ENCODE data around the gene PTER.
A peak's percentile ranks its signal among the peaks of the same experiment; 100 is the strongest.

The PTER gene

GRCh38 chr10:16470747-16471146 lies 33.9 kb downstream of the PTER start:
- no peak for FAIRE-seq
- DNase-seq (ENCODE audit: low spot score), result no peak

GRCh38 chr10:16472828-16473227 lies 36.0 kb downstream of the PTER start:
- FAIRE-seq (no peak), DNase-seq (ENCODE audit: low spot score) (no peak)

DNA sequence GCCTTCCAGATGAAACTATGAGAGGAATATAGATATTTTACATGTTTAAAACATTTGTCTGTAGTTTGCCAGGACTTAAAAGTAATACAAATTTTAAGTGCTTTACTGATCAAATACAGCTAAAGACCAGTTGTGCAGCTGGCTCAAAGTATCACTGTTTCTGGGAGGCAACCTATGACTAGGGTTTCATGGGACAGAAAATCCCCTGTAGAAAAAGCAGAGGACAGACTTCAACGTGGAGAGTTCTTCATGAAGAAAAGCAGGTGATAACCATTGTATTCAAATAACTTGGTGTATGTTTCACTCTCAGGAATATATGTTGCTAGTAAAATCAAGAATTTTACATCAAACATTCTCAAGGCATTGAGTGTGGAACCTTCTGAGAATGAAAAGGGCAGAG lies 40.9 kb downstream of the PTER start:
- DNase-seq (ENCODE audit: low spot score), result no peak
- FAIRE-seq, result no peak

DNA sequence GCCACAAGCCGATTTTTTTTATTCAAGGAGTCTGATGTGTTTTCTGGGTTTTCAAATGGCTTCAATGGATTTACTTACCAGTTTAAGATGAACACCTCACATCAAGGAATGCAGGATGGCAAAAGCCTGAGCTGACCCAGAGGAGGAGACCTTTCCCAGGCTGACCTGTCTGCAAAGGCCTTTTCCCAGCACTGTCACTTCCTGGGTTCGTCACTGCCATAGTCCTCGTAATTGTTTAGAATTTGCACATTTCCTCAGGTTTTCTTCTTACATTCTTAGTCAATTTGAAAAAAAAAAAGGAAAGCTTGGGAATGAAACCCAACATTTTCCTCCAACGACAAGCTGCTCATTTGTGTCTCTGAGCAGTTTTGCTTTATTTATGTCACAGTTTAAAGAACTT lies 42.0 kb downstream of the PTER start:
- DNase-seq (ENCODE audit: low spot score), result no peak

GRCh38 chr10:16481052-16481728 lies 44.4 kb downstream of the PTER start:
- no peak for DNase-seq (ENCODE audit: low spot score)
- no peak for FAIRE-seq

More for the DNA sequence above, 42.0 kb downstream of the PTER start:
- no peak for FAIRE-seq

GRCh38 chr10:16483241-16483917 lies 46.6 kb downstream of the PTER start:
- no peak for FAIRE-seq
- no peak for DNase-seq (ENCODE audit: low spot score)

DNA sequence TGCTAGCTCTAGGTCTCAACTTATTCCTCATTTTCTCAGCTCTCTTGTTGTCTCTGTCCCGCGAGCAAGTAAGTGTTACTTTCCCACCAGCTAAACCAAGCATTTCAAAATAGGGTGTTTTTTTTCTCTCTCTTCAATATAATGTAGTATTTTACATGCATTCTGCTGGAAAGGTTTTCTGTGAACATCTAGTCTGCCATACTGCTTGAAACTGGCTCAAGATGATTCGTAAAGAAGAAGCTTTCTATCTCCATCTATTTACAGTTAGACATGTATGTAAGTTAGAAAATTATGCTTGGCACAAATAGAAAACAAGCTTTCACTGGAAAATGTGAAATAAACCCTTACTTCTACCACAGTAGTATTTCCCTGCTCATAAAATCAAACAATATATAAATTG lies 53.7 kb downstream of the PTER start:
- DNase-seq (ENCODE audit: low spot score) (no peak), FAIRE-seq (no peak)

- FAIRE-seq (no peak), DNase-seq (ENCODE audit: low spot score) (no peak)
These were observed 55.1 kb downstream of the PTER start for GRCh38 chr10:16491933-16492332.

GRCh38 chr10:16493884-16494536 lies 57.2 kb downstream of the PTER start:
- DNase-seq (ENCODE audit: low spot score), result no peak
- no peak for FAIRE-seq

GRCh38 chr10:16497911-16498310 lies 61.1 kb downstream of the PTER start:
- FAIRE-seq, result no peak

GRCh38 chr10:16505161-16505560 lies 68.4 kb downstream of the PTER start:
- FAIRE-seq (no peak), DNase-seq (ENCODE audit: low spot score) (no peak)

More at GRCh38 chr10:16497911-16498310, 61.1 kb downstream of the PTER start:
- no peak for DNase-seq (ENCODE audit: low spot score)

GRCh38 chr10:16509996-16510395 lies 73.2 kb downstream of the PTER start:
- DNase-seq (ENCODE audit: low spot score), result peak; percentile 33

DNA sequence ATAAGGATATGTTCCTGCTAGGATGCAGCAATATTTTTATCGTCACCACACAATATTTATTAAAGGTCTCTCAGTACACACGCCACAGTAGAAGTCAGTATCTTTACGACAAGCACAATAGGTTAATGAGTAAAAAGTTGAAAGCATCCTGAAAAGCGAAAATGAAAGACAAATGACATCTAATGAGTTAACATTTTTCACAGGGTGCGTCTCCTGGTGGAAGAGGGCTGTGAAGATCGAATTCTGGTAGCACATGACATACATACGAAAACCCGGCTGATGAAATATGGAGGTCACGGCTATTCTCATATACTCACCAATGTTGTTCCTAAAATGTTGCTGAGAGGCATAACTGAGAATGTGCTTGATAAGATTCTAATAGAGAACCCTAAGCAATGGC lies 74.0 kb downstream of the PTER start:
- DNase-seq (ENCODE audit: low spot score) (no peak), FAIRE-seq (no peak)

More at GRCh38 chr10:16509996-16510395, 73.2 kb downstream of the PTER start:
- FAIRE-seq, result no peak

DNA sequence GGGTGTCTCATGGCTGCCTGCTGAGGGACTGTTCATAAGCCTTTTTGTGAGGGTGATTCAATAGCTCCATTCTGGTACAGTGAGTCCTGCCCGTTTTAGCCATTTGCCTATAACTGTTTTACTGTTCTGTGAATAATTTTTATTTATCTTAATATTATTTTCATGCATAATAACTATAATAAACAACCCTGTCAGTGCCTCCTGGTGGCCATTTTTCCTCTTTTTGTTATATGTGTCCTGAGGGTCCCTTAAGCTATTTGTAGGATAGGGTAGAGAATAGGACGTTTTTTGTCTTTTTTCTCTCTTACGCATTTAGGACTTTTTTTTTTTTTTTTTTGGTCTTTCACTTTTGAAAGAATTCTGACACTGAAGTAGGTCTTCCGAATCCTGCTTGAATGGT lies 82.0 kb downstream of the PTER start:
- DNase-seq (ENCODE audit: low spot score) (no peak), FAIRE-seq (no peak)

DNA sequence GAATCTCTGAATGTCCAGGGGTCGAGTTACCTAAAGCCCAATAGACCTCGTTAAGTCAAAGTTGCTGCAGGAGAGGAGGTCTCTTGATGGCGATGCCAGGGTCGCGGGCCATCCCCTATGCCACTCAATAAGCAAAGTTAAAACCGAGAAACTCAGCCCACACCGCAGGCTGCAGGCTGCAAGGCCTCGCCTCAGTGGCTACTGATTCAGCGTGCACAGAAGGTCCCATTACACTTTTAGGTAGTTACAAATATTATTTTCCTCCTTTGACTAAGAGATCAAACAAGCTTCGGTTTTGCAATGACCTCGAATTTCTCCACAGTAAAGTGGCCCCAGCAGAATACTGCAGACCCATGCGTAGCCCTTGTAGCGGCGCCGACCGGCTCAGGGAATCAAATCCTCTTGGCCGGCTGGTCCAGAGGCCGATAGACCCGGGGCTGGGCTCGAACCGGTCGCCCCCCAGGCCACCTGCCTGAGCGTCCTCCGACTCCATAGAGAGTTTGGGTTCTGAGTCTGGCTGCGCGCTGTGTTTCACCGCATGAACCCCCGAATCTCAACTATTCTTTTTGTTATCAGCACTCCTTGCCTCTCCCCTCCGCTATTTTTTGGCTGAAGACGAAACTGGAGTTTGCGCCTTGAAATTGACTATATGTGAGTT lies 82.6 kb downstream of the PTER start:
- DNase-seq (ENCODE audit: low spot score) (no peak), FAIRE-seq (no peak)

DNA sequence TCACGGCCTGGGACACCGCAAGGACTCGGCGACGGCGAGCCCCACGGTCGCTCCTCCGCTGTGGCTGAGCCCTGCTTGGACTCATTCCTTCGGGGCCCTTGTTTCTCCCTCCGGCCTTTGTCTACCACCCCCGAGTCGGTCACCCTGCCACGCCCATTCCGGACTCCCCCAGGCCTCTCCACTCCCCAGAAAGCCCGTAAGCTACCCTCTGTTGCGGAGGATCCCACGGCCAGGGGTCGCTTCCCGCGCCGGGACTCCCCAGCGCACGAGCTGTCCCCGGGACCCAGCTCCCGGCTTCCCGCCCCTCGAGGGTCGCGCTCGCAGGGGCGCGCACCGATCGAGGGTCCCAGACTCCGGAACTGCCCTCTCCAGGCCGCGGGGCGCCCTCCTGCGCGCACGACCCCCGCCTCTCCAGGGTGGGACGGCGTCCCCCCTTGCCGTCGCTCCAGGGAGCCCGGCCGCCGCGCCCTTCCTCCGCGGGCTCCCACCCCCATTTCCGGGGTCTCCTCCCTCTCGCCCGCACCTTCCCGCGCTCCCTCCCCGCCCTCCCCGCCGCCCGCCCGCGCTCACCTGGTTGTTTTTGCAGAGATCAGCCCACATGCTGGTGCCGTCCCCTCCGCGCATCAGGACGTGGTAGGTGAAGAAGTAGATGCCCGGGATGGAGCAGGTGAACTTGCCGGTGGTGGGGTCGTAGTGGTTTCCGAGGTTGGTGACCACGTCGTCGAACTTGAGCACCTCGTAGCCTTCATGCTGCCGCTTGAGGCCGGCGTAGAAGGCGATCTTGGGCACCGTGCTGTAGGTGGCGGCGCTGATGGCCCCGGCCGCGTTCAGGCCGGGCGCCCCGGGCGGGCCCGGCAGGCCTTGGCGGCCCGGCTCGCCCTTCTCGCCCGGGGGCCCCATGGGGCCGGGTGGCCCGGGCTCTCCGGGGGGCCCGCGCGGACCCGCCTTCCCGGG lies 83.4 kb downstream of the PTER start:
- FAIRE-seq (no peak), DNase-seq (ENCODE audit: low spot score) (no peak)

- FAIRE-seq (no peak), DNase-seq (ENCODE audit: low spot score) (no peak)
These were observed 84.1 kb downstream of the PTER start for GRCh38 chr10:16520900-16521299.

- DNase-seq (ENCODE audit: low spot score) (no peak), FAIRE-seq (no peak)
These were observed 84.7 kb downstream of the PTER start, which contains the start of gene C1QL3 for GRCh38 chr10:16521311-16522016. TSS of gene C1QL3 (minus strand) at chr10:16521879. CDS start at chr10:16521065, 814 bp downstream.

DNA sequence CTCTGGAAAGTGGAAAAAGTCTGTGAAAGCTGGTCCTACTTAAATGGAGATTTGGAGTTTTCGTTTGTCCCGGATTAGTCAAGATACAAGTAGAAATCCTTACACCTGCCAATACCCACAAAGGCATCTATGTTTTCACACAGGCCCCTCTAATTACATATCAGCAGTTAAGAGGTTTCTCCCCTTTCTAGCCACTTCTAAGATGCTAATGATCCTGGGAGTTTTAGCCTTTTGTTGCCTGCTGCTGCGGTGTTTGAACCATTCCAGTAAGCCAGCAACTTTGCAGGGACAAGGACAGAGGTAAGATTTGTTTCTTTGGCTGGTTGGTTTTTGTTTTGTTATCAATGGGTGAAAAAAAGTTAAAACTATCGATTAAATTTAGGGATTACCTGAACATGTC lies 90.6 kb downstream of the PTER start:
- FAIRE-seq, result no peak
- no peak for DNase-seq (ENCODE audit: low spot score)

DNA sequence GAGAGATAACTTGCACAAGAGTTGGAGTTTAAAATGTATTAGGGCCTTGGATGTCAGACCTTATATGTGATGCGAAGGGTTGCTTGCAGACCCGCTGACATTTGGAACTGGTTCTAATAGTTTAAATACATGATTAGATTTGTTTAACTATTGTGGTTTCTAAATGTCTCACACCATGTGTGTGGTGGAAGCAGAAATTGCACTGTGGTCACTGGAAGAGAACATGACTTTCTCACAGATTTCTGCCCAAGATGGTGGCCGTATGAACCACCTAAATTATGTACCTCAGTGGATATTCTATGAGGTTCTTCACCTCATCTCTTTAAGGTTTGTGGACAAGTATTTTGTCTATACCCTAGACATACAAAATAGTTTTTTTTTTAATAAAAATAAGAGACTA lies 93.0 kb downstream of the PTER start:
- FAIRE-seq (no peak), DNase-seq (ENCODE audit: low spot score) (no peak)
